WERI-Rb-1 (cell line): ENCODE data around the gene UTY.
"Not testable (repeated sequence)": the region's sequence is repeated elsewhere in the genome, so short reads cannot be mapped to it uniquely, and the experiment has no call there.

ENCODE experiments used
- DNase-seq: peaks from one replicate; pipeline ENCODE4 v3.0.0-alpha.2; 2020
- H3K27ac ChIP-seq: fragments of 250-450 bp; sonication (Bioruptor Pico); 2 replicates; pipeline ENCODE4 v1.5.1; 2020; ENCODE audit warnings: mild to moderate bottlenecking, moderate library complexity
- H3K27me3 ChIP-seq: fragments of 250-450 bp; sonication (Bioruptor Pico); 2 replicates; pipeline ENCODE4 v1.5.1; 2021; ENCODE audit warnings: mild to moderate bottlenecking, low read depth, moderate library complexity; ENCODE audit not compliant: insufficient read depth, severe bottlenecking
- H3K36me3 ChIP-seq: fragments of 250-450 bp; sonication (Bioruptor Pico); 2 replicates; pipeline ENCODE4 v1.5.1; 2020; ENCODE audit warnings: mild to moderate bottlenecking, moderate library complexity
- H3K4me3 ChIP-seq: 2 replicates; pipeline ENCODE4 v1.5.1; 2011; ENCODE audit warnings: low read depth, mild to moderate bottlenecking, control low read depth, low read length
- H3K9me3 ChIP-seq: fragments of 250-450 bp; sonication (Bioruptor Pico); 2 replicates; pipeline ENCODE4 v1.5.1; 2021; ENCODE audit warnings: mild to moderate bottlenecking, moderate library complexity; ENCODE audit not compliant: severe bottlenecking
- TF ChIP-seq, protein P1 (sequence below): IDR thresholded peaks from 2 replicates; pipeline ENCODE4 v1.5.1; 2011; ENCODE audit warnings: low read depth, mild to moderate bottlenecking, control low read depth, inconsistent platforms, low read length

Gene UTY

GRCh38 chrY:13296176-13296890 is 183.5 kb downstream of the UTY start:
- Histone ChIP-seq H3K36me3 (no peaks in the 10 kb centered on the region), H3K27ac (no peak overlapping the region), H3K27me3 (no peaks in the 10 kb centered on the region), H3K4me3 (no peak overlapping the region), H3K9me3 (no peaks in the 10 kb centered on the region)
- no peak for DNase-seq
- TF ChIP-seq, protein P1, sequence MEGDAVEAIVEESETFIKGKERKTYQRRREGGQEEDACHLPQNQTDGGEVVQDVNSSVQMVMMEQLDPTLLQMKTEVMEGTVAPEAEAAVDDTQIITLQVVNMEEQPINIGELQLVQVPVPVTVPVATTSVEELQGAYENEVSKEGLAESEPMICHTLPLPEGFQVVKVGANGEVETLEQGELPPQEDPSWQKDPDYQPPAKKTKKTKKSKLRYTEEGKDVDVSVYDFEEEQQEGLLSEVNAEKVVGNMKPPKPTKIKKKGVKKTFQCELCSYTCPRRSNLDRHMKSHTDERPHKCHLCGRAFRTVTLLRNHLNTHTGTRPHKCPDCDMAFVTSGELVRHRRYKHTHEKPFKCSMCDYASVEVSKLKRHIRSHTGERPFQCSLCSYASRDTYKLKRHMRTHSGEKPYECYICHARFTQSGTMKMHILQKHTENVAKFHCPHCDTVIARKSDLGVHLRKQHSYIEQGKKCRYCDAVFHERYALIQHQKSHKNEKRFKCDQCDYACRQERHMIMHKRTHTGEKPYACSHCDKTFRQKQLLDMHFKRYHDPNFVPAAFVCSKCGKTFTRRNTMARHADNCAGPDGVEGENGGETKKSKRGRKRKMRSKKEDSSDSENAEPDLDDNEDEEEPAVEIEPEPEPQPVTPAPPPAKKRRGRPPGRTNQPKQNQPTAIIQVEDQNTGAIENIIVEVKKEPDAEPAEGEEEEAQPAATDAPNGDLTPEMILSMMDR = no peak

DNA sequence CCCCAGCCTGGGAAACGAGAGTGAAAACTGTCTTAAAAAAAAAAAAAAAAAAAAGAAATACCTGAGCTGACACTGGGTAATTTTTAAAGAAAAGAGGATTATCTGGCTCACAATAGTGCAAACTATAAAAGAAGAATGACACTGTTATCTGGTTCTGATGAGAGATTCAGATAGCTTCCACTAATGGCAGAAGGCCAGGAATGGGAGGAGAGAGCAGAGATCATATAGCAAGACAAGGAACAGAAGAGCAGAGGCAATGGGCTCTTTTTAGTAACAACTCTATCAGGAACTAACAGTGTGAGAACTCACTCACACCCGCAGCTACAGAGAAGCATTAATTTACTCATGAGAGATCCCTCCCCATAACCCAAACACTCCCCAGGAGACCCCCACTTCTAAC is 184.8 kb downstream of the UTY start:
- no peaks in the 10 kb centered on the region for H3K36me3 ChIP-seq
- H3K4me3 ChIP-seq = no peak overlapping the region
- no peak for DNase-seq
- TF ChIP-seq, protein P1 = no peak
- no peaks in the 10 kb centered on the region for H3K27me3 ChIP-seq
- no peaks in the 10 kb centered on the region for H3K9me3 ChIP-seq
- H3K27ac ChIP-seq = no peak overlapping the region

DNA sequence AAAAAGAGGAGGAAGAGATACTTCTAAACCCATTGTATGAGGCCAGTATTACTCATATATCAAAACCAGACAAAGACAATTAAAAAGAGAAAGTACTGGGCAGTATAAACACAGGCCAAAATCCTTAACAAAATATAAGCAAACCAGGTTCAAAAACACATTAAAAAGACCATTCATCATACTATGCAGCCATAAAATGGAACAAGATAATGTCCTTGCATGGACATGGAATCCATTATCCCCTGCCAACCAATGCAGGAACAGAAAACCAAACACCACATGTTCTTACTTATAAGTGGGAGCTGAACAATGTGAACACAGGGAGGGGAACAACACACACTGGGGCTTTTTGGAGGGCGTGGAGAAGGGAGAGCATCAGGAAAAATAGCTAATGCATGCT is 188.6 kb downstream of the UTY start:
- Histone ChIP-seq H3K4me3 (no peak overlapping the region), H3K27ac (no peak overlapping the region), H3K9me3 (no peaks in the 10 kb centered on the region), H3K27me3 (no peaks in the 10 kb centered on the region), H3K36me3 (no peaks in the 10 kb centered on the region)
- TF ChIP-seq, protein P1 = no peak
- DNase-seq = no peak

DNA sequence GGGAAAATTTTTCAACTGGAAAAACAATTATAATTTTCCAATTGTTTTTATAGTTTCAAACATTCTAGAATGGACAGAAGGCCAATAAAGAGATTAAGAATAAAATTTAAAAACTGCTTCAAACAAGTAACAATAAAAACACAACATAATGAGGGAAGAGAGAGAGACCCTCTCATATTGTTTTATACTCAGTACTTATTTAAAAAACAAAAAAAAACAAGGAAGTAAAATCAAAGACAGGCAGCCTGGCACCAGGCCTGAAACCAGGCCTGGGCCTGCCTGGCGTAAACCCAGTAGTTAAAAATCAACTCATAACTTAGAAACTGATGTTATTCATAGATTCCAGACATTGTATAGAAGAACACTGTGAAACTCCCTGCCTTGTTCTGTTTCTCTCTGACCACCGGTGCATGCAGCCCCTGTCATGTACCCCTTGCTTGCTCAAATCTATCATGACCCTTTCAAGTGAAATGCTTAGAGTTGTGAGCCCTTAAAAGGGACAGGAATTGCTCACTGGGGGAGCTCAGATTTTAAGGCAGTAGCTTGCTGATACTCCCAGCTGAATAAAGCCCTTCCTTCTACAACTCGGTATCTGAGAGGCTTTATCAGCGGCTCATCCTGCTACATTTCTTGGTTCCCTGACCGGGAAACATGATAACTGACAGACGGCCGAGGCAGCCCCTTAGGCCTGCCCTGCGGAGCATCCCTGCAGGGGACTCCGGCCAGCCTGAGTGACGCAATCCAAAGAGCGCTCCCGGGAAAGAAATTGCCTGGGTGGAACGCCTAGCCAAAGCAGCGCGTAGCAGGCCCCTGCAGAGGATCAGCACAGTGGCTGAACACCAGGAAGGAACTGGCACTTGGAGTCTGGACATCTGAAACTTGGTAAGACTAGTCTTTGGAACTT is 197.4 kb downstream of the UTY start:
- not testable (repeated sequence) for H3K27ac ChIP-seq, DNase-seq, H3K27me3 ChIP-seq, H3K9me3 ChIP-seq, H3K36me3 ChIP-seq, H3K4me3 ChIP-seq

DNA sequence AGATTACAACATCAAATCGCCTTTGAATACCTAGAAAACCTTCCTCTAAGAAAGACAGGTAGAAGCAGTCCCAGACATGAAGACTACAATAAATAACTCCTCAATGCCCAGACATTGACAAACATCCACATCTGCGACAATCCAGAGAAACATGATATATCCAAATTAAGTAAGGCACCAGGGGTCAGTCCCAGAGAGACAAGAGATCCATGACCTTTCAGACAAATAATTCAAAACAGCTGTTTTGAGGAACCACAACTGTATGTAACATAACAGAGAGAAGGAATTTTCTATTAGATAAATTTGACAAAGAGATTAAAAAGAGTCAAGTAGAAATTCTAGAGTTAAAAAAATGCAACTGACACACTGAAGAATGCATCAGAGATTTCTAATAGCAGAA is 200.3 kb downstream of the UTY start:
- H3K36me3 ChIP-seq = no peaks in the 10 kb centered on the region
- TF ChIP-seq, protein P1 = no peak
- no peak for DNase-seq

DNA sequence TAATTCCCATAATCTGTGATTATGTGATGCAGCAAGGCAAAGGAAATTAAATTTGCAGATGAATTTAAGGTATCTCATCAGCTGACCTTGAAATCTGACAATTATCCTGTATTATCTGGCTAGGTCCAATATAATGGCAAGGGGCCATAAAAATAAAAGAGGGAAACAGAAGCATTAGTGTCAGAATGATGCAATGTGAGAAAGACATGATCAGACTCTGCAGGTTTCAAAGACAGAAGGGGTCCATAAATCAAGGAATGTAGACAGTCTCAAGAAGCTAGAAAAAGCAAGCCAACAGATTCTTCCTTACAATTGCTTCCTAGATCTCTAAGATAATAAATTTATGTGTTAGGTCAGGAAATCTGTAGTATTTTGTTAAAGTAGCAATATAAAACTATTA is 208.1 kb downstream of the UTY start:
- no peak for DNase-seq
- H3K27ac ChIP-seq = no peak overlapping the region
- H3K9me3 ChIP-seq = no peaks in the 10 kb centered on the region
- no peaks in the 10 kb centered on the region for H3K36me3 ChIP-seq
- TF ChIP-seq, protein P1 = no peak
- no peaks in the 10 kb centered on the region for H3K27me3 ChIP-seq
- H3K4me3 ChIP-seq = no peak overlapping the region

More for the DNA sequence above, 200.3 kb downstream of the UTY start:
- Histone ChIP-seq H3K9me3 (no peaks in the 10 kb centered on the region), H3K27ac (no peak overlapping the region), H3K27me3 (no peaks in the 10 kb centered on the region), H3K4me3 (no peak overlapping the region)

GRCh38 chrY:13253941-13254440 is 225.8 kb downstream of the UTY start:
- H3K36me3 ChIP-seq, H3K27me3 ChIP-seq, H3K27ac ChIP-seq, H3K4me3 ChIP-seq, H3K9me3 ChIP-seq, DNase-seq: not testable (repeated sequence)
